HG03571 (cell line): ENCODE data around the gene C17orf58.
"Not testable (repeated sequence)": the region's sequence is repeated elsewhere in the genome, so short reads cannot be mapped to it uniquely, and the experiment has no call there.

Source experiments
- ATAC-seq: cut with Tn5 transposase; IDR thresholded peaks from one replicate; pipeline ENCODE4 v1.9.1; 2021; ENCODE audit not compliant: unreplicated experiment

Gene C17orf58

DNA sequence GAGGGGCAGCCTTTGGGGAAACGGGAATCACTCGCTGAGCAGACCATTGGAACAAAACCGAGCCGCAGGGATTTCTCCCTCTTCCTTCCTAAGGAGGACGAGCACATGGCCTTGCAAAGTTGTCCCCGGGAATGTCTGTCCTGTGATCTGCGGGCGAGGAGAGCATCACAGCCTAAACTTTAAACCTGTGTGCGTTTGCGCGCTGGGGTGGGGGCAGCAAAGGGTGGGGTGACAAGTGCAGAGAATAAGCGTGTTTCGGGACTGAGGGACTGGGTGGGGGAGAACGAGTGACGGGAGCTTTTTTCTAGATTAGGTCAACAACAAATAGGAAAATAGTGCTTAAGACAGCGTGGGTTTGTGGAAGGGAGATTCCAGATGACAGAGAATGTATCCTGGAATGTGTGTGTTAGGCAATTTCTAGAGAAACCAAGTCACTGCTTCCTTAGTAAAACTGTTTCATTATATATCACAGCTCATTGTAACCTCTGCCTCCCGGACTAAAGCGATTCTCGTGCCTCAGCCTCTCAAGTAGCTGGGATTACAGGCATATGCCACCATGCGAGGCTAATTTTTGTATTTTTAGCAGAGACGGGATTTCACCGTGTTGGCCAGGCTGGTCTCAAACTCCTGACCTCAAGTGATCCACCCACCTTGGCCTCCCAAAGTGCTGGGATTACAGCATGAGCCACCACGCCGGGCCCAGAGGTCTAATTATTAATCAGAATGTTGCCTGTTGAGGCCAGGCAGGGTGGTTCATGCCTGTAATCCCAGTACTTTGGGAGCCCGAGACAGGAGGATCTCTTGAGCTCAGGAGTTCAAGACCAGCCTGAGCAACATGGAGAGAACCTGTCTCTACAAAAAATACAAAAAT is at the start of gene C17orf58:
Gene C17orf58, minus strand, starts transcription at position 169 of the 871 bp plus-strand sequence. CDS start 271 bp downstream, outside the sequence.
- not testable (repeated sequence) for ATAC-seq

GRCh38 chr17:68036304-68037147 is 40.3 kb upstream of the C17orf58 start:
- ATAC-seq: no peak

DNA sequence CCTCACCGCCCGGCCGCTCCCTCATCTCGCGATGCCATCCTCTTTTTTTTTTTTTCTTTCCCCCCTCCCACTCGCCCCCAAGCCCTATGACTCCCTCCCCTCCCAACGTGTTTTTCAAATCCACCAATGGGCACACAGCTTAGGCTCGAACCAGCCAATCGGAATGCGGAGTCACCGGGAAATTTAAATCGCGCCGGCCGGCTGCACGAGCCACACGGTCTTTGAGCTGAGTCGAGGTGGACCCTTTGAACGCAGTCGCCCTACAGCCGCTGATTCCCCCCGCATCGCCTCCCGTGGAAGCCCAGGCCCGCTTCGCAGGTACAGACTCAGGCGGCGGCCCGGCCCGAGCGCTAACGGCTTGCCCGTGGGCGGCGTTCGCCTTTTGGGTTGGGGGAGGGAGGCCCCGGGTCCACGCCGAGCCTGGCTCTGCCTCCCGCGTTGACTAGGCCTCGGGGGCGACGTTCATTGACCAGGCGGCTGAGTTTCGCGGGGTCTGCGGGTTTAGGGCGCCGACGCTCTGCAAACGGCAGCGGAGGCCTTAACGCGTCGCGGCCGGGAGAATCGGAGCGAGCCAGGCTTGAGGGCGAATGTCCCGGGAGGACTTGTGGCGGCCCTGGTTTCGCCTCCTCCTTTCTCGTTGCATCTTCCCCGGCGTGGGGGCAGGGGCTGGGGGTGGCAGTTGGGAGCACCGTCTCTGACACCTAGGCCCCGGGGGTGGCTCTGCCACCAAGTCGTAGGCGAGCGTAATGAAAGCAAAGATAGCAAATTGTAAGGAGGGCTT is 39.4 kb upstream of the C17orf58 start, which contains the start of gene KPNA2:
Gene KPNA2, plus strand, starts transcription at position 213 of the 781 bp plus-strand sequence. CDS start 1,398 bp downstream, outside the sequence.
- ATAC-seq: peak; percentile 80

- peak; percentile 92 for ATAC-seq
These were observed 38.9 kb upstream of the C17orf58 start for GRCh38 chr17:68035131-68035522.

- ATAC-seq: no peak
These were observed 38.1 kb upstream of the C17orf58 start for GRCh38 chr17:68034452-68034776.

DNA sequence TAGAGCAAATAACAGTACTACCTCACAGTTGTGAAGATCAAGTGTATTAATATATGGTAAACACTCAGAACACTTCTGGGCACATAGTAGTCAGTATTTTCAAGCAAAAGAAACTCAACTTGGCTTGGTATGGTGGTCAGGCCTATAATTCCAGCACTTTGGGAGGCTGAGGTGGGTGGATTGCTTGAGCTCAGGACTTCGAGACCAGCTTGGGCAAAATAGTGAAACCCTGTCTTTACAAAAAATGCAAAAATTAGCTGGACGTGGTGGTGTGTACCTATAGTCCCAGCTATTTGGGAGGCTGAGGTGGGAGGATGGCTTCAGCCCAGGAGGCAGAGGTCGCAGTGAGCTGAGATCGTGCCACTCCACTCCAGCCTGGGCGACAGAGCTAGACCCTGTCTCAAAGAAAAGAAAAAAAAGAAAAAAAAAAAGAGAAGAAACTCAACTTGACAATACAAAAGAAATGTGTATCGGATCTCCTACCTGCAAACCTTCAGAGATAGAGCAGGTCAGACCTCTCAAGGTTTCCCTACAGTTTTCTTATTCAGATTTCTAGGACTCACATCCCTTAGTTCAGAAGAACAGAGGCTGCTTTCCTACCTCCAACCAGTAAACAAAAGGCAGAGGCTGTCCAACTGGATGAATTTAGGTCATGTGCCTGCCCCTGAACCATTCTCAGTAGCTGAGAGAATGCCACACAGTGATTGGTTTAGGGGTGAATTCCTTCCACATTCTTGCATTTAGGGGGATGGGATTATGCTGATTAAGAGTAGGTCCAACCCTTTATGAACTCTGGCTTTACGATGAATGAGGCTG is 37.6 kb upstream of the C17orf58 start:
- ATAC-seq: no peak

- ATAC-seq: no peak
These were observed 33.4 kb upstream of the C17orf58 start for GRCh38 chr17:68029512-68030215.

DNA sequence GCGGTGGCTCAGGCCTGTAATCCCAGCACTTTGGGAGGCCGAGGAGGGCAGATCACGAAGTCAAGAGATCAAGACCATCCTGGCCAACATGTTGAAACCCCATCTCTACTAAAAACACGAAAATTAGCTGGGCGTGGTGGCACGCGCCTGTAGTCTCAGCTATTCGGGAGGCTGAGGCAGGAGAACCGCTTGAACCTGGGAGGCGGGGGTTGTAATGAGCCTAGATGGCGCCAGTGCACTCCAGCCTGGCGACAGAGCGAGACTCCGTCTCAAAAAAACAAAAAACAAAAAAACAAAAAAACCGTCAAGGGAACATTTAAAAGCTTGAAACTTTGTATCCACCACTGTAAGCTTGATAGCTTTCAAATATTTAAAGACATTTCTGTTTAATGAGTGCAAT is 26.3 kb upstream of the C17orf58 start:
- not testable (repeated sequence) for ATAC-seq

DNA sequence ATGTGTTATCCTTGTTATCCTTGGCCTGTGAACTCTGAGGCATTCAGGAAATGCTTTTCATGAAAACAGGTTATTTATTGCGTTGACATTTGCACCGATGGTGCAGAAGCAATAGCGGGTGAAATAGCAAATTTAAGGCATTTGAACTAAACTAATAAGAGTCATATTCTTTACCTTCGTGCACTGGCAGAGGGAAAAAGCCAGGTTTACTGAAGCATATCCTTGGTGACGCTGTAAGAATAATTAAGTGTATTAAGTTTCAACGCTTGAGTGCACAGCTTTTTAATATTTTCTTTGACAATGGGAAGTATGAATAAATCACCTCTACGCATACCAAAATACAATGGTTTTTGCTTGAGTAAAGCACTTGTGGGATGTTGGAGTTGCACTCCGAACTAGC is 25.7 kb upstream of the C17orf58 start:
- no peak for ATAC-seq

DNA sequence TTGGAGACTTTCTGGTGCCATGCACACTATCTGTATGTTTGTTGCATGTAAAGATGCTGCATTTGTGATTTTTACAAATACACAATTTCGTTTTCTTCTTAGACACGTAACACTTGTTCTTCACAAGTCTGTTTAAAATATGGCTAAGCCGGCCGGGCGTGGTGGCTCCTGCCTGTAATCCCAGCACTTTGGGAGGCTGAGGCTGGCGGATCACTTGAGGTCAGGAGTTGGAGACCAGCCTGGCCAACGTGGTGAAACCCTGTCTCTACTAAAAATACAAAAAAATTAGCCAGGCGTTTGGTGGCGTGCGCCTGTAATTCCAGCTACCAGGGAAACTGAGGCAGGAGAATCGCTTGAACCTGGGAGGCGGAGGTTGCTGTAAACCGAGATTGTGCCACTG is 24.5 kb upstream of the C17orf58 start:
- ATAC-seq: not testable (repeated sequence)

DNA sequence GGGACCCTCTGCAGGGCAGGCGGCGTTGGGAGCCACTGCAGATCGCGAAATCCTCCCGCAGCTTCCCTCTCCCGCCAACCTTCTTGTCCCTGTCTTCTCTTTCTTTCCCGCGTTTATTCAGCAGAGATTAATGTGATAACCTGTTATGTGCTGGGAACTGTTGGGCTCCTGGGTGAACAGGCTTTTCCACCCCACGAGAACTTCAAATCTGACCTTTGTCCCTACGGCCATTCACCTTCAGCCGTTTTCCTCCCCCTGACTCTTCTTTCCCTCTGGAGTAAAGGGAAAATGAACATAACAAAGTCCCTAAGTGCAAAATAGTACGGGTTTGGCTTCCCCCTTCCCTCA is 24.1 kb upstream of the C17orf58 start:
- ATAC-seq: no peak

DNA sequence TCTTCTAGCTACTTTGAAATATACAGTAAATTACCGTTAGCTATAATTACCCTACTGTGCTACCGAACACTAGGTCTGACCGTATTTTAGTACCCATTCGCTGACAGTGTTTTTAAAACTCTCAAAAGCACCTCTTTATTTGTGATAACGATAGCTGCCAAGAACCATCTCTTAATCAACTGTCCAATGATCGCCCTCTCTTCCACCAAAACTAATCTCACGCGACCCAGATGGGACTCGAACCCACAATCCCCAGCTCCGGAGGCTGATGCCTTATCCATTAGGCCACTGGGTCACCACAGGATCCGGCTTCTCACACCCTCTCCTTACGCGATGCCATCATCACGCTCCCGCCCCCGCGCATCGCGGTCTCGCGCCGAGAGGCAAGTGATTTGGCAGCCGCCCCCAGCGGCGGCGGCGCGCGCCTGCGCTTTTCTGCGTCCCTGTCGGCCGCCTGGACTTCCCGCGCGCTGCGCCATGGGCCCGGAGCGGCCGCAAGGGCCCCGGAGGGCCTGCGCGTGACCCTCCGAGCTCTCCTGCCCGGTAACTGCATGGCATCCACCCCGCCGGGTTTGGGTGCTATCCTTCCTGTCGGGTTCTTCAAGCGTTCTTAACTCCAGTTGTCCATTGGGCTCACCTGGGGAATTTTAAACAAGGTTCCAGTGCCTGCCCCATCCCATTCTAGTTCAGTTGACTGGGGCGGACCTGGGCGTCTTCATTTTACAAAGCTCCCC is 23.6 kb upstream of the C17orf58 start:
- ATAC-seq: peak; percentile 95

- no peak for ATAC-seq
These were observed 23.0 kb upstream of the C17orf58 start for GRCh38 chr17:68019336-68019674.

DNA sequence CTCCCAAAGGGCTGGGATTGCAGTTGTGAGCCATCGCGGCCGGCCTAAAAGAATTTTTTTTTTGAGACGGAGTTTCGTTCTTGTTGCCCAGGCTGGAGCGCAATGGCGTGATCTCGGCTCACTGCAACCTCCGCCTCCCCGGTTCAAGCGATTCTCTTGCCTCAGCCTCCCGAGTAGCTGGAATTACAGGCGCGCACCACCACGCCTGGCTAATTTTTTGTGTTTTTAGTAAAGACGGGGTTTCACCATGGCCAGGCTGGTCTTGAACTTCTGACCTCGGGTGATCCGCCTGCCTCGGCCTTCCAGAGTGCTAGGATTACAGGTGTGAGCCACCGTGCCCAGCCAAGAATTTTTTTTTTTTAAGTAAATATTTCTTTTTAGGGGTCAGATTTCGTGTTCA is 22.2 kb upstream of the C17orf58 start:
- not testable (repeated sequence) for ATAC-seq

GRCh38 chr17:68016838-68017237 is 20.6 kb upstream of the C17orf58 start:
- no peak for ATAC-seq

- ATAC-seq: no peak
These were observed 18.9 kb upstream of the C17orf58 start for GRCh38 chr17:68015081-68015723.

GRCh38 chr17:68013385-68013784 is 17.1 kb upstream of the C17orf58 start:
- ATAC-seq: no peak

DNA sequence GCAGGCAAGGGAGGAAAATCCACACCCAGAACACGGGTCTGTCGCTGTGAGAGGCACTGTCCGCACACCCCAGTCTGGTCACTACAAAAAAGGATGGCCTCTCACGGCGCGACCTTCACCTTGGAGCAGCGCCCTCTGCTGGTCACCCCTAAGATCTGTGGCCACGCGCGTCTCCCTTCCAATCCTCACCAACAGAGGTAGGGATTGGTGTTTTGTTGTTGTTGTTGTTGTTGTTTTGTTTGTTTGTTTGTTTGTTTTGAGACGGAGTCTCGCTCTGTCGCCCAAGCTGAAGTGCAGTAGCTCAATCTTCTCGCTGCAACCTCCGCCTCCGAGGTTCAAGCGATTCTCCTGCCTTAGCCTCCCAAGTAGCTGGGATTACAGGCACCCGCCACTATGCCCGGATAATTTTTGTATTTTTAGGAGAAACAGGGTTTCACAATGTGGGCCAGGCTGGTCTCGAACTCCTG is 15.0 kb upstream of the C17orf58 start:
- no peak for ATAC-seq

- no peak for ATAC-seq
These were observed 10.5 kb upstream of the C17orf58 start for GRCh38 chr17:68006797-68007196.
